ENCODE measurements around the gene SKIDA1. TPM values are rescaled to one million over a fixed set of nuclear protein-coding genes. Genes with fewer than 3 reads are reported as not detected.

The SKIDA1 gene
- total RNA-seq, 2 donors from 2014 or later = 0.78 to 1.3 TPM

- Histone ChIP-seq H3K36me3 (replicated peaks in 1 of 2; ENCODE audit: insufficient read depth in 1 of 2, low read depth in 2 of 2) (no peaks in the 10 kb centered on the region), H3K27ac (no peak overlapping the region), H3K9me3 (no peaks in the 10 kb centered on the region), H3K27me3 (no peaks in the 10 kb centered on the region), H3K4me1 (no peaks in the 10 kb centered on the region), H3K4me3 (no peak overlapping the region)
- no peak for TF ChIP-seq POLR2A (IDR thresholded peaks at IDR 0.05)
- TF ChIP-seq CTCF (IDR thresholded peaks at IDR 0.05) = no peak
- no peak for DNase-seq
- no peak for ATAC-seq
- intact Hi-C loops (cut with DNase I) = no loop called here
- WGBS, 2 donors = 48 to 53% methylated on average over 6 of the region's 6 CpGs
Observed at GRCh38 chr10:21488246-21488956, 37.1 kb downstream of the SKIDA1 start.

- 92 to 96% methylated on average over 10 of the region's 10 CpGs for WGBS, 2 donors
- no peak overlapping the region for H3K27ac ChIP-seq
- no peak for TF ChIP-seq CTCF (IDR thresholded peaks at IDR 0.05)
- no peak for TF ChIP-seq POLR2A (IDR thresholded peaks at IDR 0.05)
- DNase-seq = no peak
- no peaks in the 10 kb centered on the region for H3K27me3 ChIP-seq
- H3K9me3 ChIP-seq = no peaks in the 10 kb centered on the region
- intact Hi-C loops (cut with DNase I) = no loop called here
- no peaks in the 10 kb centered on the region for H3K4me1 ChIP-seq
- no peak for ATAC-seq
- no peaks in the 10 kb centered on the region for H3K36me3 ChIP-seq (replicated peaks in 1 of 2; ENCODE audit: insufficient read depth in 1 of 2, low read depth in 2 of 2)
- no peak overlapping the region for H3K4me3 ChIP-seq
Observed at GRCh38 chr10:21487416-21488180, 37.9 kb downstream of the SKIDA1 start.

GRCh38 chr10:21482821-21483220 lies 42.7 kb downstream of the SKIDA1 start:
- no peak for DNase-seq
- TF ChIP-seq POLR2A (IDR thresholded peaks at IDR 0.05) (no peak), CTCF (IDR thresholded peaks at IDR 0.05) (no peak)
- no peak overlapping the region for H3K4me3 ChIP-seq
- intact Hi-C loops (cut with DNase I) = no loop called here
- H3K36me3 ChIP-seq (replicated peaks in 1 of 2; ENCODE audit: insufficient read depth in 1 of 2, low read depth in 2 of 2) = no peaks in the 10 kb centered on the region
- H3K9me3 ChIP-seq = no peaks in the 10 kb centered on the region
- no peaks in the 10 kb centered on the region for H3K4me1 ChIP-seq
- no peaks in the 10 kb centered on the region for H3K27me3 ChIP-seq
- H3K27ac ChIP-seq = no peak overlapping the region
- WGBS, 2 donors = 93 to 97% methylated on average over 3 of the region's 3 CpGs
- ATAC-seq = no peak

GRCh38 chr10:21481407-21481806 lies 44.1 kb downstream of the SKIDA1 start:
- DNase-seq = no peak
- intact Hi-C loops (cut with DNase I) = no loop called here
- Histone ChIP-seq H3K27me3 (no peaks in the 10 kb centered on the region), H3K36me3 (replicated peaks in 1 of 2; ENCODE audit: insufficient read depth in 1 of 2, low read depth in 2 of 2) (no peaks in the 10 kb centered on the region), H3K4me3 (no peak overlapping the region), H3K4me1 (no peaks in the 10 kb centered on the region), H3K9me3 (no peaks in the 10 kb centered on the region), H3K27ac (no peak overlapping the region)
- TF ChIP-seq CTCF (IDR thresholded peaks at IDR 0.05) (no peak), POLR2A (IDR thresholded peaks at IDR 0.05) (no peak)
- 57 to 59% methylated on average over 2 of the region's 2 CpGs for WGBS, 2 donors
- ATAC-seq = no peak

Measured in body of pancreas (tissue), 4 donors.